Ureter (tissue), 1 donor: ENCODE measurements around the gene DSTN. TPM values are rescaled to one million over a fixed set of nuclear protein-coding genes. Genes with fewer than 3 reads are reported as not detected.
A peak's percentile ranks its signal among the peaks of the same experiment; 100 is the strongest.

Source experiments
- DNase-seq: peaks from one replicate; pipeline ENCODE4 v3.0.0-alpha.2; 2020; ENCODE audit warnings: low spot score
- total RNA-seq: library from RNA; stranded (reverse); gene quantifications from one replicate; pipeline ENCODE4 v1.2.4, GENCODE V29; 2023
- donor health status: DM: yes; HTN: yes; CAD: no.

Gene DSTN
- total RNA-seq, 1 donor from 2014 or later = 603 TPM

DNA sequence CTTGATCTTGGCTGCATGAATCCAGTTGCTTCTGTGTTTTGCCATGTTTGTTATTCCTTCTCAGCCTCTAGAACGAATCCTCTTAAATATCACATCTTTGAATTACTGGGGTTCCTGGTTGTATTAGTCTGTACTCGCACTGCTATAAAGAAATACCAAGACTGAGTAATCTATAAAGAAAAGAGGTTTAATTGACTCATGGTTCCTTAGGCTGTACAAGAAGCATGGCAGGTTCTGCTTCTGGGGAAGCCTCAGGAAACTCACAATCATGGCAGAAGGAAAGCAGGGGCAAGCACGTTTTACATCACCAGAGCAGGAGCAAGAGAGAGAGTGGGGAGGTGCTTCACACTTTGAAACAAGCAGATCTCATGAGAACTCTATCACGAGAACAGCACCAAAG is 20.7 kb upstream of the DSTN start:
- DNase-seq = no peak

GRCh38 chr20:17555106-17555505 is 14.8 kb upstream of the DSTN start:
- no peak for DNase-seq

DNA sequence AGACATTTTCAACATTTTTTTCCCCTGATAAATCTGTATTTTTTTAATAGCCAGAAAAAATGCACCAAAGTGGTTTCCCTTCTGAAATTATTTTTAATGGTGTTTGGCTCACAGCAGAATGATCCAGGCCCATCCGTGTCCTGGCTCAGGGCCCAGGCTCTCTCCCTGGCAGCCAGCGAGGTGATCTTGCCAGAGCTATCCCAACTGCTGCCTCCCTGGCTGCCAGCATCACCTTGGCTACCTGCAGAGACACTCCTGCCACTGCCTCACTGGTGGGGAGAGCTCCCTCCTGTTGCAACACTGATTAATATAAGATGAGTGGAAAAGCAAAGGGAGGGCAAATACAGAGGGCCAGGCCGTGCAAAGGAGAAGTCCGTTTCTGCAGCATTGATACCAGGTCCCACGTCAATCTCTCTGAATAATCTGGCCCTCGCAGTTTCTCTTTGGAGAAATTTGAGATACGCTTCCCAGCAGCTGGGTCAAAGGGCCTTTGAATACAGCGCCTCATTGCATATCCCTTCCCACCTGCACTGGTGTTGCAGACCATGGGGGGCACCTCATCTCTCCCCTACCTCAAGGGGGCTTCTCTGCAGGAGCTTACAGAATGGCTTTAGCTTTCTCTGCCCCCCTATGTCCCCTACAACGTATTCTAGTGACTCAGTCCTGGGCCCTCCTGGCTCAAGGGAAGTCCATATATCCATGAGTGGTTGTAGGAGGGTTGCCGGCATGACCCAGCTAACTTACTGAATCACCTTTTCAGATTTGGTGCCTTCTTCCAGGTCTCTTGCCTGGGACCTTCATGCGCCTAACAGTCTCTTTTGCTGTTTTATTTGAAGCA is 12.8 kb upstream of the DSTN start:
- peak; percentile 79 for DNase-seq

DNA sequence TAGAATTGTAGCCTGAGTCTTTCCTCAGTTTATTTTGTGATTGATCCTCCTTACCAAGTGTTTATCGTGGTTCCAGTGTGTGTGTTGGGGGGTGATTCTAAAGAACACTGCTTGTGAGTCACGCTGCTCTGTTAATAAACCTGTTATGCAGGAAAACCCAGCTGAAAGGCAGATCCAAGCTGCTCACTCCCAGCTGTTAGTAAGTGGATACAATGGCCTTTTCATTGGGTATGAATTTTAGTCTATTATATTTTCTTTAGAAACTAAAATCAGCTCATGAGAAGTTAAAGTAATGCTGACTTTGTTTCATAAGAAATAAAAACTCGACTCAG is 12.2 kb upstream of the DSTN start:
- DNase-seq = peak; percentile 70

GRCh38 chr20:17558154-17558940 is 11.5 kb upstream of the DSTN start:
- peak; percentile 60 for DNase-seq

DNA sequence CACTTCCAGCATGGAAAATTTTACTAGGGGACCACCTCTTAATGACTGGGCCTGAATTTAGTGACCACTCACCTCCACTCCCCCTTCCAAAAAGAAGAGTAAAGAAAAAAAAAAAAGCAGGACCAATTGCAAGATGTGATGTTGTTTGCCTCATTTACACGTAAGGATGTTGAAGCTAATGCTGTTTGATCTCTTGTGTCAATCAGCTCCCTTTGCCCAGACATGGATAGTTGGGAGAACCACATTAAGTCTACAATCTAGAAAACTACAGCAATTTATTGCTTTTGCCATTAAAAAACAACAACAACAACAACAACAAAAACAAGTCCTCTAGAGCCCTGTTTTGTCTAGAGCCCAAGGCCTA is 11.0 kb upstream of the DSTN start:
- DNase-seq = no peak

GRCh38 chr20:17559338-17559737 is 10.5 kb upstream of the DSTN start:
- DNase-seq = no peak

- no peak for DNase-seq
Observed at GRCh38 chr20:17560344-17561074, 9.4 kb upstream of the DSTN start.

DNA sequence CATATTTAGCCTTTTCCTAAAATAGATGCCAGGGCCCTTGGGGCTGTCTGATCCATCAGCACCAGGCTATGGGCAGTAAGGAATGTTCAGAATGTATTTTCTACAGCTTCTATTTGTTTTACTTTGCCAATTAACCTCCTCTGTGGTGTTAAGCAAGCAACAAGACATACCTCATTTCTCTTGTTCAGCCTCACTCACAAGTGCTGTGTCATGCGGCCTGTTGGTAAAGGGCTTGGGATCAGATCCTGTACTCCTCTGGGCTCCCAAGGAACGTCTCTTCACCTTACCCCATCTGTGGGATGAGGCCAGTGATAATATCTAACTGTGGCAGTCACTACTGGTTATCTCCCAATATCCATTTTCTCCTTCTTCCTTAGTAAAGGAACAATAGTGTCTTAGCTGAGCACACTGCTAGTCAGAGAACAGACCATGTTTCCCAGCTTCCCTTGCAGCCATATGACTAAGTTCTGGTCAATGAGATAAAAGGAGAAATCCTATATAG is 7.0 kb upstream of the DSTN start:
- no peak for DNase-seq

DNA sequence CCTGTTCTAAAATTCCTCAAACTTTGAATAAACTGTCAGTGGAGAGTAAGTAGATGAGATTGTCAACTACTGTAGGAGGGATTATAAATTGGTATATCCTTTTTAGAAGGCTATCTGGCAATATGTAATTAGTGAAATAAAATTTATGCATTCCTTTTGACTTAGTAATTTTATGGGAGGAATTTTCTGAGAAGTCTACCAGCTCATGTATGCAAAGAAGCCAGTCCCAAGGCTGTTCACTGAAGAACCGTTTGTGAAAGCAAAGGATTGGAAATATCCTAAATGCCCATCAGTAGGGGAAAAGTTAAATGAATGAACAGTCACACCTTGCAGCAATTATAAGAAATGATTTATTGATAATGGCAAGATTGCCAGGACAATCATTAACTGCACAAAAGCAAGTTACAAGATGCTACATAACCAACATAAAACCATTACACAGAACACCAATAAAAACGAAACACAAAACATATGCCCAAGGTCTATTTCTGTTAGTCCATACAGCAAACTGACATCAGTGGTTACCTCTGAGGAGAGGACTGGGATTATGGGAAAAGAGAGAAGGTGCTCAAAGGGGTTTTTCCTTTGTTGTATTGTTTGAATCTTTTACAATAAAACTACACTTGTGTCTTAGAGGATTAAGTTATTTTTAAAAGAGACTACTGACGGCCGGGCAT is 4.6 kb upstream of the DSTN start:
- no peak for DNase-seq

DNA sequence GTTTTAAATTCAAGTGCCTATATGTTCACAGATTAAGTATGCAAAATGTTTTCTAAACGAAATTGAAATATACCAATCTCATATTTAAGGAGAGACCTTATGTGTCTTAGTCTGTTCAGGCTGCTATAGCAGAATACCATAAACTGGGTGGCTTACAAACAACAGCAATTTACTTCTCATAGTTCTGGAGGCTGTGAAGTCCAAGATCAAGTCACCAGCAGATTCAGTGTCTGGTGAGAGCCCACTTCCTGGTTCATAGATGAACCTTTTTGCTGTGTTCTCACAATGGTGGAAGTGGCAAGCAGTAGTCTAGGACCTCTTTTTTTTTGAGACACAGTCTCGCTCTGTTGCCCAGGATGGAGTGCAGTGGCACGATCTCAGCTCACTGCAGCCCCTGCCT is 3.5 kb upstream of the DSTN start:
- DNase-seq = no peak

GRCh38 chr20:17568045-17568788 is 1.7 kb upstream of the DSTN start:
- no peak for DNase-seq

DNA sequence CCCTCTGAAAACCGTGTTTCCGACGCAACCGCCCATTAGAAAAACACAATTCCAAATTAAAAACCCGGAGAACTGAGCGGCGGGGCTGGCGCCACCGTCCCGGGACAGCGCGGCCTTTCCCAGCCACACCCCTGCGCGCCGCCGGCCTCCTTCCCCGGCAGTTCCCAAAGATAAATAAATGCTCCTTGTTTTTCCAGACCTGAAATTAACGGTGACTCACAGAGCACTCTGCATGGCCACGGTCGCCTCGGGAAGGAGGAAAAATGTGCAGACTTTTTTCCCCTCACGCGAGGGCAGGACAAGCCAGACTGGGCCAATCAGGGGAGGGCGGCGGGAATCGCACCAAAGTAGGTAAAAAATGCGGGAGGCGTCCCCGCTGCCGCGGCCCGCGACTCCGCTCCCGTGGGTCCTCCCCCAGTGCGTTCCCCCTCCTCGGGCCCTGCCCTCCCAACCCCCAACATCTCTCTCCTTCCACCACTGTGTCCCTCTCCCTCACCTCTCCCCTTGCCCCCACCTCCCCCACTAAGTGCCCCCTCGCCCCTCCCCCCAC is 828 bp upstream of the DSTN start:
- peak; percentile 92 for DNase-seq

GRCh38 chr20:17570347-17571152 is 675 bp downstream of the DSTN start:
- DNase-seq = peak; percentile 64

- DNase-seq = no peak
Observed at GRCh38 chr20:17571153-17571527, 1.3 kb downstream of the DSTN start.

DNA sequence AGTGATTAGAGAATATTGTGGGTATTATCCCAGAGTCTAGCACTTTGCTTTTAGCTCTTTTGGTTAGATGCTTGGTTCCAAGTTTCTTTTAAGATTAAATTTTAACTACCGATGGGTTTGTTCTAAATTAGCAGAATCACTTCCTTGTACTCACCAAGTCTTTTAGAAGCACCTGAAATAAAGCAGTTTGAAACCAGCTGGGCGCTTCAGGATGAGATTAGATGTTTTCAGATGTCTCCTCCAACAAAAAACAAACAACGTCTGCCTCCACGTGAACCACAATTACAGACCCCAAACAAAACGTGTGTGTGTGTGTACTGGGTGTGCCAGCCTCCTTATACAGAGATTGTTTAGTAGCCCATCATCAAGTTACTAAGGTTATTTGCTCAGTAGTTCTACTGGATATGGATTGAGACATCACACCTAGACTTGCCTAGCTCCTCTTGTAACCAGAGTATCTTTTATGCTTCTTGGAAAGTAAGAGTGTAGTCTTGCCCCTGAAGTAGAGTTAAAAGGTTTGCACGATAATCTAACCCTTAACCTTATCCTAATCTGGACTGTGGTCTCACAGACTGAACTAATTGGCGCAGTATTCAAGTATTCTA is 2.3 kb downstream of the DSTN start:
- DNase-seq = no peak

DNA sequence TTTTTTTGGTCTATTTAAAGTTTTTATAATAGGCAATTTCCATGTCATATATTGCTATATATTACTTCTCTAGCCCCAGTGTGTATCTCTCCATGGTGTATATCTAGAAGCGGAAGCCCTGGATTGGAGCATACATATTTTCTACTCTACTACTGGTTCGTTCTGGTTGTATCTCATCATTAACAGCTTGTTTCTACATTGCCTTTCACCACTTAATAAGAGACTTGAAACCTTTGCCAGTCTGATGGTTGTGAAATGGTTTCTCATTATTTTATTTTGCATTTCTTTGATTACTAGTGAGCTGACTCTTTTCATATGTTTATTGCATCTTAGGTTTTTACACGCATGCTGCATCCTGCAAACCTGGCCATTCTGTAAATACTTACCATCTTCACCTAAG is 3.6 kb downstream of the DSTN start:
- no peak for DNase-seq

DNA sequence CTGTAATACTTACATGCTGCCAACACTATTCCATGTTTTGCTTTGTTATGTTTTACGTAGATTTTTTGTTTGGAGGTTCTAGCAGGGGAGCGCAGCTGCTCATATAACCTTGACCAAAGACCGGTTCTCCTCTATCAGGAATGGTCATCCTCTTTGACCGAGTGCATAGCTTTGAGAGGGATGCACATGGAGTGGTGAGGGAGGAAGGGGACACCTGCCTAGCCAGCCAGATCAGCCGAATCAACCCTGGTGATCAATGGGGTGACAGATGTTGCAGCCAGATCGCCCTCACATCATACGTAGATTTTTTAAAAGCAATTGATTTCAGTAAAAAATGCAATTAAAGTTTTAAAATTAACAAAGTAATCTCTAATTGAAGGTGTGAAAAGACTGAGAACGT is 6.3 kb downstream of the DSTN start:
- no peak for DNase-seq

DNA sequence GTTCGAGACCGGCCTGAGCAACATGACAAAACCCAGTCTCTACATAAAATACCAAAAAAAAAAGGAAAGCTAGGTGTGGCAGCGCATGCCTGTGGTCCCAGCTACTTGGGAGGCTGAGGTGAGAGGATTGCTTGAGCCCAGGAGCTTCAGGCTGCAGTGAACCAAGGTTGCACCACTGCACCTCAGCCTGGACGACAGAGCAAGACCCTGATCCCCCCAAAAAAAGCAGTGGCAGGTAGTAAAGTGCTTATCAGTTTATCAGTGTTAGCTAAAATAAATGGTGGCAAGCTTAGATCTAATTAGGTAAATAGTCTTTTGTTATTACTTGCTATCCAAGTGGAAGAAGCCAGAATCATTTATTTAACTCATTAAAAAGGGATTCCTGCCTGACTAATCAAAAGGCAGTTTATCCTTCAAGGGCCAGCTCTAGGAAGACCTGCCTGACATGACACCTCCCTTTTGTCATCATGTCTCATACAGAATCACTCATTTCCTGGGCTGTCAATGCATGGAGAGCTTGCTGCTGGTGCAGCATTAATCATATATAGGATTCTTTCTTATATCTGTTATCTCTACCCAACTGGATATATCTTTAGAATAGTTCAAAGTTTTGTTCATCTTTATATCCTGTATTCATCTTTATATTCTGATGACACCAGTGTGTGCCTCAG is 9.6 kb downstream of the DSTN start:
- no peak for DNase-seq
